HG03571 (cell line): ENCODE results near the gene PVALEF.
"Not testable (repeated sequence)": the region's sequence is repeated elsewhere in the genome, so short reads cannot be mapped to it uniquely, and the experiment has no call there.

ENCODE experiments used
- ATAC-seq: cut with Tn5 transposase; IDR thresholded peaks from one replicate; pipeline ENCODE4 v1.9.1; 2021; ENCODE audit not compliant: unreplicated experiment

PVALEF gene

DNA sequence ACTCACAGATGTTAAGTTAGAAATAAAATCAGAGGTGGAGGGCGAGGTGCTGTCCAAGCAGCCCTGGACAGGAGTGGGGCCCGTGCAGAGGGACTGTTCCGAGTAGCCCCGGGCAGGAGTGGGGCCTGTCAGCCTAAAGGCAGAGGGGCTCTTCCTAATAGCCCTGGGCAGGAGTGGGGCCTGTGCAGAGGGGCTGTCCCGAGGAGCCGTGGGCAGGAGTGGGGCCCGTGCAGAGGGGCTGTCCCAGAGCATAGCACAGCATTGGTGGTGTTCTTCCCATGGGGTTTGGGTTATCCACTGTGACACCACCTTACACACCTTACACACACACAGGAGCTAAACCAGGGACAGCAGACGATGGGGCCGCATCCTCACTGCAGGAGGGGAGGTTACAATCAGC is 47.1 kb downstream of the PVALEF start:
- ATAC-seq, result no peak

DNA sequence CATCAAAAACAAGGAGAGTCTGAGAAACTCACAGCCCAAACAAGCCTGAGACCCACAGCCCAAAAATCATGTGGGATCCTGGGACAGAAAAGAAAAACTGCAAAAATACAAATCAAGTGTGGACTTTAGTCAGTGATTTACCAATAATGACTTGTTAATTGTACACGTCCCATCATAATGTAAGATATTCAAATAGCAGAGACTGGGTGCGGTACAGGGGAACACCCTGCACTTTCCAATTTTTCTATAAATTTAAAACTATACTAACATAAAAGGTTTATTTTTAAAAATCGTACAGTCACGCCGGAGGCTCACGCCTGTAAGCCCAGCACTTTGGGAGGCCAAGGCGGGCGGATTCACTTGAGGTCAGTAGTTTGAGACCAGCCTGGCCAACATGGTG is 48.7 kb downstream of the PVALEF start:
- ATAC-seq, result no peak

DNA sequence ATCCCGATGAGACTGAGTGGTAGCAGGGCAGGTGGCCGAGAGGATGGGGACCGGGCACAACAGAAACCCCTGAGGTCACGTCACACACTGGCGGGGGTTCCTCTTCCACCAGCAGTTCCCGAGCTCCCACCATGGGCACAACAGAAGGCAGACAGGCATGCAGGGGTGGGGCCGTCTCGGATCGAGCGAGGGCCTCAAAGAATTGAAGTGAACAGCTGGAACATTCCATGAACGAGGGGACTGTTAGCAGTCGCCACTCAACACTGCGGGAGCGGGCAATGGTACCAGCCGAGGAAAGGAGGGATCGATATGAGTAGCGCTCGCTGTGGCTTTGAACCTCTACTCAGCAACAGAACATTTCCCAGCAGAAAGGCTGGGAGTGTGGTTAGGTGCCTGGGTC is 52.2 kb downstream of the PVALEF start:
- ATAC-seq, result no peak

DNA sequence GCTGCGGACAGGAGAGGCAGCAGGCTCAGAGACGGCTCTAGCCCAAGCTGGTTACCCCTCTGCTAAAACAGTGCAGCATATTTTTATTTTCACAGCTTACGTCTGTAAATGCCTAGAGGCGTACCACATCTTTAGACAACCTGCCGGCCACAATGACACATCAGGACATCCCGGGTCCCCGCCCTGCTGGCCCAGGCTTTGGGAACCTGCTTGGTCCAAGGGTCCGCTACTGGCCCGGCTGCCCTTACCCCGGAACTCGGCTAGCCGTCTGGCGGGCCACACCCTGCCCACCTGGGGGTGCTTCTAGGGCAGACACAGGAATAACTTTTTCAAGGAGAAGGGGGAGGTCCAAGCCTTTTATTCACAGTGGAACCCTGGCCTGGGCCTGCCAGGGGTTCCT is 53.2 kb downstream of the PVALEF start:
- no peak for ATAC-seq

DNA sequence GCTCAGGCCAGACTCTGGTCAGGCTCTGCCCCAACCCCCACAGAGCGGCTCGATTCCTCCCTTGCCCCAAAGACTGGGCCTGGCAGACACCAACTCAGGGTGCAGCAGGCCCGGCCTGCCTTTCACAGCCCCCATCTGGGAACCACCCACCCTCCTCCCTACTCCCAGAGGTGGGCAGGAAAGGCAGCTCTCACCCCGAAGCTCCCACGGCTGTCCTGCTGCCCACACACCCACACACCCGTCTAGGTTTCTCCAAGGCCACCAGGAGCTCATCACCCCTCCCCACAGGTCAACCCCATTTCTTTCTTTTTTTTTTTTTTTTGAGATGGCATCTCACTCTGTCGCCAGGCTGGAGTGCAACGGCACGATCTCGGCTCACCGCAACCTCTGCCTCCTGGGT is 53.7 kb downstream of the PVALEF start:
- no peak for ATAC-seq

DNA sequence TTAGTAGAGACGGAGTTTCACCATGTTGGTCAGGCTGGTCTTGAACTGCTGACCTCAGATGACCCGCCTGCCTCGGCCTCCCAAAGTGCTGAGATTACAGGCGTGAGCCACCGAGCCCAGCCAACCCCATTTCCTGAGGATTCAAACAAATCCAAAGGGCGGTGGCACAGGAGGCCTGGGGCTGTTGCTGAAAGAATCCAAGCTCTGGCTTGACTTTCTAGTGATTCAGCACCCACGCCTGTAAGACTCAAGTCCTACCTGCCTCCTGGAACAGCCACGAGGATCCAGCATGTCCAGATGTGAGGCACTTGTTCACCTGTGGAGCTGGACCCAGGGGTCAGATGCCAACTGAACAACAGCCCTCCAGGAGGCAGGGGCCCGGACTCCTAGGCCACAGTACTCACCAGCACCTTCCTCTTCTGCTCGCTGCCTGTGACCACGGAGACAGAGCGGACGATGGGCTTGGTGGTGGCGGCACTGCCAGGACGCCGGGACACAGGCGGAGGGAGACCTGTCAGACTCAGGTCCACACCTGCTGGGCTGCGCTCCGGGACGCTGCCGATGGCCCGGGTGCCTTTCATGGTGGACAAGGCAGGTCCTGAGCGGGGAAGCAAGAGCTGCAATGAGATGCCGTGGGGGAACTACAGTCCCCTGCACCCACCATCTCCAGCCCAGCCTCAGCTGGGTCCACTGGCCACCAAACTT is 54.3 kb downstream of the PVALEF start:
- ATAC-seq, result no peak

DNA sequence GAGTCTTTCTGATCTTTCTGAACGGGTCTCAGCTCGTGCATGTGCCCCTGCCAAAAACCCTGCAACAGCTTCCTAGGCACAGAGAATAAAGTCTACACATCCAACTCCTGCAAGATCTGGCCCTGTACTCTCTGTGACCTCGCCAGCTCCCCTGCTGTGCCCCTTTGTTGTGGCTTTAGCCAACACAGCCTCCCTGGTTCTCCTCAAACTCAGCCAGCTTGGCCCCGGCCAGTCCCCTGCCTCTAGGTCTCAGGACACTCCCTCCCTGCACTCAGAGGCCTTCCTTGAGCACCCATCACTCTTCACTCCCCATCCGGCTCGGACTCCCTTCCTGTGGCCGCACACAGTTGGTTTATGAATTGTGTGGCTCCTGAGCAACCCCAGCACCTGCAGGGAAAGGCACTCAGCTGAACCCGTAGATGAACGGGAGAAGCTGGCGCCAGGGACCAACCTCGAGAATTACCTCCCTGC is 56.1 kb downstream of the PVALEF start:
- ATAC-seq, result no peak

DNA sequence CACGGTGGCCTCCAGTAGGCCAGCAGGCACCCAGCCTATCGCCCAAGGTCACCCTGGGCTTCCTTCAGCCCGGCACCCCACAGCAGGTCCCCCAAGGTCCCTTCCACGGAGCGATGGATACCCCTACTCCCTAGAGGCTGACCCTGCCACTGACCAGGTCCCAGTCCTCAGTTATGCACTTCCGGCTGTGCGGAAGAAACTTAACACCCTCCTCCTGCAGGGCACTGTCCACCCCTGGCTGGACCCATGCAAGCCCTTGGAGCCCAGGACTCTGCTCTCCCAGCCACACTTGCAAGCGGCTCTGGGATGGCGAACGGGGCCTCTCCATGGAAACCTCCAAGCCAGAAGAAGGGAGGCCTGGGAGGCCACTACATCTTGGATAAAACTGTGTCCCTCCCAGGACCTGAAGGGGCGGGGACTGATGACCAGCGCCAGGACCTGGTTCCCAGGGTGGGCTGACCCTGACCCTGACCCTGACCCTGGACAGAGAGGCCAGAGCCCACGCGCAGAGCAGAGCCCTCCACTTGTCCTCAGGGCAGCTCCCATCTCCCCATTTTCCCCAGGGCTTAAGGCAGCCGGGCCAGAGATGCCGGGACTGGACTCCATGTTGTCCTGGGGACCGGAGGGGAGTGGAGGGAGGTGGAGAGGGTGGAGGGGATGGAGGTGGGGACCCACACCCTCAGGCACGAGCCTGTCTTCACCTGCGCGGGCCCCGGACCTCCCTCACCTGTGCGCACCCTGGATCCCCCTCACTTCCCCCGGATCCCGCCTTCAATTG is 56.7 kb downstream of the PVALEF start:
- no peak for ATAC-seq

DNA sequence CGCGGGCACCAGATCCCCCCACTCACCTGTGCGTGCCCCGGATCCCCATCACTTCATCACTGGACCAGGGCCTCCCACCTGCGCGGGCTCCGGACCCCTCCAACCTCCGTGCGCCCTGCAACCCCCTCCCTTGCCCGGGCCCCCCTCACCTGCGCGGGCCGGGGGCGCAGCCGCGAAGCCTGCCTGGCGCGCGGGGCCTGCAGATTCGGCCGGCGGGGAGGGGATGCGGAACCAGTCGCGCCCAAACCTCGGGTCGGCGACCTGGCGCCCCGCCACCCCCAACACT is 57.3 kb downstream of the PVALEF start:
- ATAC-seq, result no peak

DNA sequence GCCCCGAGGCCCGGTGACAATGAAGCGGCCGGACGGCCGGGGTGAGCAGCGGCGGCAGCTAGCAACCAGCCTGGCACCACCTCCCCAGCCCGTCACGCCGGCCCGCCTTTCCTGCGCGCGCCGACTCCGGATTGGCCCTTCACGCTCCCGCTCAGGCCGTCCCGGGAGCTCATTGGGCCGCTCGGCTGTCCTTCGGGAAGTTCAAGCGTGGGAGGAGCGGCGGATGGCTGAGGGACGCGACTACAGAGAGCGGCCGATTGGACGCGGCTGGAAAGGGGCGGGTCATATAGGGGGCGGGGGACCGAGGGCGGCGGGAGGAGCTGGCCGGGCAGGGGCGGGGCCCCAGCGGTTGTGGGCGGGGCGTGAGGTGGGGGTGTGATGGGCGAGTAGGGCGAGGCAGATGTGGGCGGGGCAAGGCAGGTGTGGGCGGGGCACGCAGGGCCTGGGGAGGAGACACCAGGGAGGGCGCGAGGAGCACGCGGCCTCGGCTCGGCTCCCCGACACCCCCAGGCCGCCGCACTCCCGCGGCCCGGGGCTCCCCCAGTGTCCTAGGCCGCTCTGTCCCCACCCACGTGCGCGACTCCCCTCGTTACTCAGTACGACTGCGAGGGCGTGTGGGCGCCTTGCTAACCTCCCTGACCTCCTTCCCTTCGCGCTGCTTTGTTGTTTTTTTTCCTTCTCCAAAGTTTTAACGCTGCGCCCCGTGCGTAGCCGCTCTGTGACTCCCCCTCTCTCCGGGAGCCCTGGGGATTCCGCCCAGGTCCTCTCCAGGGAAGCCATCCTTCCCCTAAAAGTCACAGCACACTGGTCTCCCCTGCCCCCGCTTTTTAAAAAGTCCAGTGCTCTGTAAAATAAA is 57.8 kb downstream of the PVALEF start, which contains the start of gene CEP131:
Gene CEP131, minus strand, starts transcription at position 60 of the 856 bp plus-strand sequence. CDS start 2,909 bp downstream, outside the sequence.
- peak; percentile 87 for ATAC-seq

DNA sequence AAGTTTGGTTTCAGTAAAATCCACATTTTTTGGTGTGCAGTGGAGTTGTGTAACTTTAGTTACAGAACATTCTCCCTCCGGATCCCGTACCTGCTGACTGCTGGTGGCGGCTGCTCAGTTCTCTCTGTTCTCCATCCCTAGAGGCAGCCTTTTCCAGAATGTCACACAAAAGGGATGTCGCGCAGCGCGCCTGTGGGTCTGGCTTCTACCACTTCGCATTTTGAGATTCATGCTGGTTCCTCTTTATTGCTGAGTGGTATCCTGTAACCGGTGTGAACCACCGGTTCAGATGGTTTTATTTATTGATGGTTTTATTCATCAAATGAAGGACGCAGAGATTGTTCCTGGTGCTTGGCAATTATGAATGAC is 58.4 kb downstream of the PVALEF start:
- ATAC-seq, result no peak

DNA sequence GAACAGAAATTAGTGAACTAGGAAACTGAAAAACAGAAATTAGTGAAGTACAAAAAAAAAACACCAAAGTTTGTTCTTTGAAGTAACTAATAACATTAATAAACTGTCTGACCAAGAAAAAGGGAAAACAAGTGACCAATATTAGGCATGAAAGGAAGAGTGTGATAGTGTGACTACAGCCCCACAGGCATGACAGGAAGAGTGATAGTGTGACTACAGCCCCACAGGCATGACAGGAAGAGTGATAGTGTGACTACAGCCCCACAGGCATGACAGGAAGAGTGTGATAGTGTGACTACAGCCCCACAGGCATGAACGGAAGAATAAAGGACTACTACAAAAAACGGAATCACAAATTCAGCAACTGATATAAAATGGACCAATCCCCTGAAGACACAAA is 62.3 kb downstream of the PVALEF start:
- not testable (repeated sequence) for ATAC-seq

DNA sequence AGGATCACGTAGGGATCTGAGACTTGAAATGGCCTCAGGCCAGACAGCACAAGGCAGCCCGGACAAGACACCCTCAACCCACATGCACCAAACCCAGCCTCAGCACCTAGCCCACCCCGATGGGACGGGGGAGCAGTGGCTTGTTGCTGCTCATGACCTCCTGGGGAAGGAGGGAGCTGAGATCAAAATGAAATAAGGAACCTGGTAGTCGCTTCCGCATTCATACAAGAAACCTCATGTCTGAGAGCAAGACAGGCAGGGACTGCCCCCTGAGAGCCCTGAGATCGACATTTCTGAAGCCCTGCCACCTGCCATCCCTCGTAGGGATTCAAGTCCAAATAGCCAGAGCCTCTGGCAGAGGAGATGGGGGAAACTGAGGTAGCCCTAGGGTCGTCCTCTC is 63.1 kb downstream of the PVALEF start:
- no peak for ATAC-seq

DNA sequence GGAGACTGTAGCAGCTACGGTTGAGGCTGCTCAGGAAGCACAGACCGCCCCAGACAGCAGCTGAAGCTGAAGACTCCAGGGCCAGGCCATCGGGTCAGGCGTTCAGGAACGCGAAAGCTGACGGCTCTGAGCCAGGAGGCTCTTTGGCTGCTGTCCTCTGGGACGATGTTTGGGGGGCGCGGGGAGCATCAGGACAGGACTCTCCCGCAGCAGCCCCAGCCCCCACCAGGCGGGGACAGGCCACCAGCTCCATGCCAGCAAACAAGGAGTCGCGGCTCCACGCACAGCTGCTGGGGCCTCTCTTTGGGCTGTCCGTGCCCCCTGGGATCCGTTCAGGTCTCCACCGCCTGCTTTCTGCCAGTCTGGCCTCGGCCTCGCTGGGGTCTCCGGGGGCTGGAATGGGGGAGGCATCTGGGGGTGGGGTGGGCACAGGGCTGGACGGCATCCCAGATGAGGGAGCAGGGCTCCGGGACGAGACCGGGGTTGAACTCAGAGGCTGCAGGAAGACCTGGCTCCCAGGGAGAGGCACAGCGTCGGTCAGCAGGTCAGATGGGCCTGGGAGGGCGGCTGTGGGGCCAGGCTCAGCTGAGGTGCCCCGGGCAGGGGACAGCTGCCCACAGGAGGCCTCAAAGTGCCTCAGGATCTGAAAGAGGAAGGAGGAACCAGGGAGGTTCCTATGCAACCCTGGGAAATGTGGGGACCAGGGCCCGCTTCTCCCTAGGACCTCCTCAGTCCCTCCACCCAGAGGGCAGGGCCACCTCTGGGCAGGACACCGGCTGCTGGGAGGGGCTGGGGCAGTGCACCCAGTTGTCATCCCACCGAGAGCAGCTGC is 63.7 kb downstream of the PVALEF start:
- no peak for ATAC-seq

DNA sequence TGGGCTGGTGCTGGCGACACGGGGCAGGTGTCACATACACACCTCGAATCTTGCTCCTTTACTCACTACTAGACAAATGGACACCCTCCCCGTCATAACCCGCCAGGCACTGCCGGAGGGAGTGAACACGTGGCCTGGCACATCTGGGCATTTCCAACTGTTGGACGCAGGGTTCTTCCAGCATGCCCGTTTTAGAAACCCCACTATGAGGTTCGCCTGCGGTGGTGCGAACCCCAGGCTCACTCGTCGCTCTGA is 64.3 kb downstream of the PVALEF start:
- no peak for ATAC-seq

DNA sequence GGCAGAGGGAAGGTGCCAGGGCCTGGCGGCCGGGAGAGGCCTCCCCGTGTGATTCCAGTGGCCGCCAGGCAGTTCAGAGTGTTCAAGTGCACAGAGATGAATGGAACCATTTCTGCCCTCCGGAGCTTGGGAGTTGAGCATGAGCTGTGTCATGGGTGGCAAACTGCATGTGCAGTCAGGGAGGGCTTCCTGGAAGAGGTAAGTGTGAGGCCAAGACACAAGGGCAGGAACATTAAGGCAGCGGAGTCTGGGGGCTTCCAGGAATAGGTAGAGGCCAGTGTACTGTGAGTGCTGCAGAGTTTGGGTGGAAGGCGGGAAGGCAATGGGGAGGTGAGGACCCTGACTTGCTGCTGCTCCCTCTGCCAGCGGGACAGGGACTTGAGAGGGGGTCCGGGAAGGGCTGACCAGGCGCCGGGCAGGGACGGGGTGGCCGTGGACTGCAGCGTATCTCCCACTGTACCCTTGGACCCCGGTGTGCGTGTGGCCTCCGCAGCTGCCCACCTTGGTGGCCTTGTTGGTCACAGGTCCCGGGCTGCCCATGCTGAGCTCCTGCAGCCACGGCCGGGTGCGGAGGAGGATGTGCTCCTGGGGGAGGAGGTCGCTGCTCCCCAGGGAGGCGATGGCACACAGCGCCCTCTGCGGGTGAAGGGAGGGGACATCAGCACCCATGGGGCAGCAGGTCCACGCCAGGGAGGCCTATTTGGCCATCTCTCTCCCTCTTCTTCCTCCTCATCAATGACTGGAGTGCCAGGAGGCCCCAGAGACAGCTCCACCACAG is 64.9 kb downstream of the PVALEF start:
- no peak for ATAC-seq

DNA sequence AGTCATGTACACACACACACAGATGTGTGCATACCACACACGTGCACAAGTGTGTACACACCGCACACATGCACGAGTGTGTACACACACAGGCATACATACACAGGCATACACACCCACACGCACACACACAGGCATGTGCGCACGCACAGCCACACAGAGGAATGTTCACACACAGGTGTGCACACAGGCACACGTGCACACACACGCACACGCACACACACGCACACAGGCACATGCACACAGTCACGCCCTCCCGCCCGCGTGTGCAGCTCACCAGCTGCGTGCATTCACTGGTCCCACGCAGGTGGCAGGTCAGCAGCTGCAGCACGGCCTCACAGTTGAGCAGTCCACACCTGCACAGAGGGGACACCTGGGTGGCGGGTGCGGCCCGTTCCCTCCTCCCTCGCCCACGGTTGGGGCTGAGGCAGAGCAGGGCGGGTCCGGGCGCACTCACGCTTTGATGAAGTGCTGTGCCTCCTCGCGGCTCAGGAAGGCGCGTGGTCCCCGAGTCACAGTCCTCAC is 65.9 kb downstream of the PVALEF start:
- ATAC-seq, result no peak

DNA sequence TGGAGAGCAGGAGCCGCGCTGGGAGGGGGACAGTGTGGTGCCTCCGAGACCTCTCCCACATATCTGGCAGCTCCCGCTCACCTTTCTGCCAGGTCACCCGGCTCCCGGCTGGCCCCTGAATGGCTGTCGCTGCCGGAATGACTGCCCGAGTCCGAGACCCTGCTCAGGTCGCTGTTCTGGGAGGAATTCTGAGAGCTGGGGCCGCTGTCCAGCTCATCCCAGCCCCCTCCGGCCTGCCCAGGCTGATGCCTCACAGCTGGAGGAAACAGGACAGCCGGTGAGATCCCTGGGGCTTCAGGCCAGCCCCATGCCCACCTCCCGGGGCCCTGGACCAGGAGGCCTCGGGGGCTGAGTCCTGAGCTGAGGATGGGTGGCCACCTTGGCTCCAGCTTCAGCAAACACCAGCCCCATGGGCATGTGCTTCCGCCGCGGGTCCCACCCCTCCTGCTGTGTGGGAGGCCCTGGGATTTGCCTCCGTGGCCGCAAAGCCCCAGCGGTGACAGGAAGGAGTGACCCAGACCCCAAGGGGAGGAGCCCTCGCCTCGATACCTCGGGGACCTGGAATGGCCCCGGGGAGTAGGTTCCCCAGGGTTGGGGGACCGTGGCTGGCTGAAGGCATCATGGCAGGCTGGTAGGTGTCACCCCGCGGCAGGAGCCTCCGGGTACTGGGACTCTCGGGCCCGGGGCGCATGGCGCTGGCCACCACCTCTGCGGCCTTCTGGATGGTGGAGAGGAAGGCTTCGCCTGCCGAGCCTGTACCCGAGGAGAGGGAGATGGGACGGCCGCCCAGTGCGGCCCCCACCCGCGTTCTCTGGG is 66.7 kb downstream of the PVALEF start:
- no peak for ATAC-seq
